ENCODE data around the gene FBXW11. TPM values are rescaled to one million over a fixed set of nuclear protein-coding genes. Genes with fewer than 3 reads are reported as not detected.
A peak's percentile ranks its signal among the peaks of the same experiment; 100 is the strongest.

FBXW11 gene
- total and polyA plus RNA-seq, 10 of the 15 experiments (the other 5 are each of a cell fraction or from before 2014, with no cell fraction given) = 4.3 to 61.5 (median 40.0) TPM

DNA sequence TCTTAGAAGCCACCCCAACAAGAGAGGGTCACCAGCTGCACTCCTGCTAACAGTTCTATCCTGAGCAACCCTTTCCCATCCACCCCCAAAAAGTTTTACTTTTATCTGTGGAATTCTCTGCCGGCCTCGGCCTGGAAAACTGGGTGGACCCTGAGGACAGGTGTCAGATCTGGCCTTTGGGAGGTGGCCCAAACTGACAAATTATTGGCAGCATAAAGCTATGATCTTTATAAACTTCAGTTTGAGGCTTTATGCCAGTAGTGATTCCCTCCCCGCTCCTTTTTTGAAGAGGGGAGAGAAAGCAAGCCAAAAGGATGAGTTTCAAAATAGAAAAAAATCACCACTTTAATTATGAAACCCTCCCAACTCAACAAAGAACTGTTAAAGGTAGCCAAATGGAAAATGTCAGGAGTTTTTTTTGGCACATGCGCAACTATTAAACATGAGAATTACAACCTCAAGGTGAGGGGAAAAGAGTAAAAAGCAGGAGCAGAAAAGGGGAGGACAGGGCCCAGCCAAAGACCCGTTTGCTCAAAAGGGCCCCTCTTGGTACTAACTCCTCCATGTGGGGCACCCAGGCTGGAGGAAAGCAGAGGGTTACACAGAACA lies 49.4 kb downstream of the FBXW11 start:
- DNase-seq (ENCODE audit: low read depth, low spot score) (no peak), FAIRE-seq (no peak), ATAC-seq (no peak)
- H2AFZ ChIP-seq (ENCODE audit: control insufficient read depth, low read depth, low read length) = no peak overlapping the region
- peak overlapping the region; percentile 48 for H3K27ac ChIP-seq (ENCODE audit: control insufficient read depth, insufficient read depth)
- ChIA-PET CTCF (interaction anchor here (1.0 to 1.7 kb wide), 4 partner anchors 20 to 46 kb away, joined by 3 to 4 read pairs (median 3); no protein-coding TSS in a partner anchor), POLR2A (interaction anchor here (1.3 kb wide), 1 partner anchor 37 kb away, joined by 3 read pairs; no protein-coding TSS in a partner anchor), RAD21 (ENCODE audit: unreplicated experiment) (interaction anchor here (2.0 to 6.7 kb wide), 2 partner anchors 45 to 49 kb away, joined by 6 to 49 read pairs; partner anchors contain the start of gene FBXW11), SMC1A (ENCODE audit: uncharacterized antibody, unreplicated experiment) (interaction anchor here (0.6 to 2.5 kb wide), 2 partner anchors 45 to 530 kb away, joined by 3 to 17 read pairs; no protein-coding TSS in a partner anchor)
- H3K4me1 ChIP-seq (ENCODE audit: control insufficient read depth, insufficient read depth, low read length) = peaks cover 37% of the 10 kb centered on the region
- in situ Hi-C loops (cut with MboI) (no loop called here), intact Hi-C loops (cut with micrococcal nuclease; ENCODE audit: unreplicated experiment) (loop anchor here (5.0 kb wide), 1 partner anchor 40 kb away; no protein-coding TSS in a partner anchor)
- no TSS peak for BruUV-seq (replicated peaks)
- H3K4me2 ChIP-seq (ENCODE audit: control insufficient read depth, insufficient read depth) = no peak overlapping the region
- peaks cover 1% of the 10 kb centered on the region; the same call in 2 of the 3 replicates for H3K9me3 ChIP-seq (replicated peaks; ENCODE audit: control insufficient read depth, insufficient read depth, low read length)
- H3K9ac ChIP-seq (ENCODE audit: control insufficient read depth, insufficient read depth, low read length) = no peak overlapping the region
- H3K79me2 ChIP-seq (ENCODE audit: control insufficient read depth, insufficient read depth, low read length) = peaks cover 85% of the 10 kb centered on the region
- 0 out of 2 replicates have a peak overlapping the region, but pooled peaks have one; percentile 25 for H3K4me3 ChIP-seq
- no peaks in the 10 kb centered on the region for H3K27me3 ChIP-seq (replicated peaks in 1 of 2; ENCODE audit: control insufficient read depth in 2 of 2, insufficient read depth in 2 of 2, low read length in 1 of 2)
- no peaks in the 10 kb centered on the region; a peak in 1 of 4 replicates for H3K36me3 ChIP-seq (ENCODE audit: control insufficient read depth in 2 of 2, insufficient read depth in 2 of 2, low read length in 1 of 2)
- TF ChIP-seq, protein P1, sequence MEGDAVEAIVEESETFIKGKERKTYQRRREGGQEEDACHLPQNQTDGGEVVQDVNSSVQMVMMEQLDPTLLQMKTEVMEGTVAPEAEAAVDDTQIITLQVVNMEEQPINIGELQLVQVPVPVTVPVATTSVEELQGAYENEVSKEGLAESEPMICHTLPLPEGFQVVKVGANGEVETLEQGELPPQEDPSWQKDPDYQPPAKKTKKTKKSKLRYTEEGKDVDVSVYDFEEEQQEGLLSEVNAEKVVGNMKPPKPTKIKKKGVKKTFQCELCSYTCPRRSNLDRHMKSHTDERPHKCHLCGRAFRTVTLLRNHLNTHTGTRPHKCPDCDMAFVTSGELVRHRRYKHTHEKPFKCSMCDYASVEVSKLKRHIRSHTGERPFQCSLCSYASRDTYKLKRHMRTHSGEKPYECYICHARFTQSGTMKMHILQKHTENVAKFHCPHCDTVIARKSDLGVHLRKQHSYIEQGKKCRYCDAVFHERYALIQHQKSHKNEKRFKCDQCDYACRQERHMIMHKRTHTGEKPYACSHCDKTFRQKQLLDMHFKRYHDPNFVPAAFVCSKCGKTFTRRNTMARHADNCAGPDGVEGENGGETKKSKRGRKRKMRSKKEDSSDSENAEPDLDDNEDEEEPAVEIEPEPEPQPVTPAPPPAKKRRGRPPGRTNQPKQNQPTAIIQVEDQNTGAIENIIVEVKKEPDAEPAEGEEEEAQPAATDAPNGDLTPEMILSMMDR (IDR thresholded peaks at IDR 0.05 in 2 of 3, conservative IDR thresholded peaks at IDR 0.05 in 1 of 3; ENCODE audit: control insufficient read depth in 2 of 3, extremely low read depth in 1 of 3, insufficient read depth in 1 of 3, low read depth in 3 of 3, low read length in 3 of 3) = no peak
- TF ChIP-seq LARP7 (IDR thresholded peaks at IDR 0.05) (no peak), CBX5 (IDR thresholded peaks at IDR 0.05; ENCODE audit: low read depth) (no peak), MXI1 (IDR thresholded peaks at IDR 0.05; ENCODE audit: low read depth, low read length) (no peak), SMC3 (IDR thresholded peaks at IDR 0.05; ENCODE audit: borderline replicate concordance, low read length) (no peak)
- TF ChIP-seq, protein P2, sequence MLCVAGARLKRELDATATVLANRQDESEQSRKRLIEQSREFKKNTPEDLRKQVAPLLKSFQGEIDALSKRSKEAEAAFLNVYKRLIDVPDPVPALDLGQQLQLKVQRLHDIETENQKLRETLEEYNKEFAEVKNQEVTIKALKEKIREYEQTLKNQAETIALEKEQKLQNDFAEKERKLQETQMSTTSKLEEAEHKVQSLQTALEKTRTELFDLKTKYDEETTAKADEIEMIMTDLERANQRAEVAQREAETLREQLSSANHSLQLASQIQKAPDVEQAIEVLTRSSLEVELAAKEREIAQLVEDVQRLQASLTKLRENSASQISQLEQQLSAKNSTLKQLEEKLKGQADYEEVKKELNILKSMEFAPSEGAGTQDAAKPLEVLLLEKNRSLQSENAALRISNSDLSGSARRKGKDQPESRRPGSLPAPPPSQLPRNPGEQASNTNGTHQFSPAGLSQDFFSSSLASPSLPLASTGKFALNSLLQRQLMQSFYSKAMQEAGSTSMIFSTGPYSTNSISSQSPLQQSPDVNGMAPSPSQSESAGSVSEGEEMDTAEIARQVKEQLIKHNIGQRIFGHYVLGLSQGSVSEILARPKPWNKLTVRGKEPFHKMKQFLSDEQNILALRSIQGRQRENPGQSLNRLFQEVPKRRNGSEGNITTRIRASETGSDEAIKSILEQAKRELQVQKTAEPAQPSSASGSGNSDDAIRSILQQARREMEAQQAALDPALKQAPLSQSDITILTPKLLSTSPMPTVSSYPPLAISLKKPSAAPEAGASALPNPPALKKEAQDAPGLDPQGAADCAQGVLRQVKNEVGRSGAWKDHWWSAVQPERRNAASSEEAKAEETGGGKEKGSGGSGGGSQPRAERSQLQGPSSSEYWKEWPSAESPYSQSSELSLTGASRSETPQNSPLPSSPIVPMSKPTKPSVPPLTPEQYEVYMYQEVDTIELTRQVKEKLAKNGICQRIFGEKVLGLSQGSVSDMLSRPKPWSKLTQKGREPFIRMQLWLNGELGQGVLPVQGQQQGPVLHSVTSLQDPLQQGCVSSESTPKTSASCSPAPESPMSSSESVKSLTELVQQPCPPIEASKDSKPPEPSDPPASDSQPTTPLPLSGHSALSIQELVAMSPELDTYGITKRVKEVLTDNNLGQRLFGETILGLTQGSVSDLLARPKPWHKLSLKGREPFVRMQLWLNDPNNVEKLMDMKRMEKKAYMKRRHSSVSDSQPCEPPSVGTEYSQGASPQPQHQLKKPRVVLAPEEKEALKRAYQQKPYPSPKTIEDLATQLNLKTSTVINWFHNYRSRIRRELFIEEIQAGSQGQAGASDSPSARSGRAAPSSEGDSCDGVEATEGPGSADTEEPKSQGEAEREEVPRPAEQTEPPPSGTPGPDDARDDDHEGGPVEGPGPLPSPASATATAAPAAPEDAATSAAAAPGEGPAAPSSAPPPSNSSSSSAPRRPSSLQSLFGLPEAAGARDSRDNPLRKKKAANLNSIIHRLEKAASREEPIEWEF (IDR thresholded peaks at IDR 0.05; ENCODE audit: insufficient replicate concordance, low read depth, low read length) = no peak
- no peaks in the 10 kb centered on the region for H4K20me1 ChIP-seq (ENCODE audit: control insufficient read depth, insufficient read depth)
- 87% methylated on average over 5 of the region's 5 CpGs for WGBS (ENCODE audit: insufficient coverage, insufficient replicate concordance, low lambda C conversion rate, missing lambda C conversion rate)
